Activated CD4-positive, alpha-beta T cell treated with anti-CD3 and anti-CD28 coated beads, Interleukin-2, amount 10 ng/mL, durations not matched to agents 7 days and 5 days (primary cell): ENCODE measurements around the gene RPRD1B. TPM values are rescaled to one million over a fixed set of nuclear protein-coding genes. Genes with fewer than 3 reads are reported as not detected.

ENCODE experiments used
- CTCF ChIA-PET: fragments of 350-600 bp; sonication (Branson Sonifier 250); formaldehyde crosslinking; loops from one replicate; lab custom pipeline; 2021; ENCODE audit warnings: antibody characterized with exemption; lab: Charles Lee
- POLR2A ChIA-PET: fragments of 350-600 bp; sonication (Branson Sonifier 250); formaldehyde crosslinking; loops from one replicate; lab custom pipeline; 2021; ENCODE audit warnings: antibody characterized with exemption; lab: Charles Lee
- DNase-seq: peaks from one replicate; pipeline ENCODE4 v3.0.0-alpha.2; 2020
- H3K27ac Mint-ChIP-seq: one replicate; pipeline ENCODE4 v1.8.0; 2021; ENCODE audit warnings: mild to moderate bottlenecking, moderate library complexity, mixed read lengths
- H3K27me3 Mint-ChIP-seq: one replicate; pipeline ENCODE4 v1.8.0; 2021; ENCODE audit warnings: mixed read lengths
- H3K36me3 Mint-ChIP-seq: one replicate; pipeline ENCODE4 v1.8.0; 2021; ENCODE audit warnings: low read depth, mixed read lengths
- H3K4me1 Mint-ChIP-seq: one replicate; pipeline ENCODE4 v1.8.0; 2021; ENCODE audit warnings: mixed read lengths
- H3K4me3 Mint-ChIP-seq: one replicate; pipeline ENCODE4 v1.8.0; 2021; ENCODE audit warnings: mild to moderate bottlenecking, moderate library complexity, mixed read lengths
- H3K9me3 Mint-ChIP-seq: one replicate; pipeline ENCODE4 v1.8.0; 2021; ENCODE audit warnings: mixed read lengths
- total RNA-seq, 2 experiments: library from RNA; stranded (reverse); gene quantifications; one replicate each; pipeline ENCODE4 v1.2.3, GENCODE V29; 2021

Gene RPRD1B
- total RNA-seq, 2 experiments from 2014 or later = 35.9 to 37.0 TPM

DNA sequence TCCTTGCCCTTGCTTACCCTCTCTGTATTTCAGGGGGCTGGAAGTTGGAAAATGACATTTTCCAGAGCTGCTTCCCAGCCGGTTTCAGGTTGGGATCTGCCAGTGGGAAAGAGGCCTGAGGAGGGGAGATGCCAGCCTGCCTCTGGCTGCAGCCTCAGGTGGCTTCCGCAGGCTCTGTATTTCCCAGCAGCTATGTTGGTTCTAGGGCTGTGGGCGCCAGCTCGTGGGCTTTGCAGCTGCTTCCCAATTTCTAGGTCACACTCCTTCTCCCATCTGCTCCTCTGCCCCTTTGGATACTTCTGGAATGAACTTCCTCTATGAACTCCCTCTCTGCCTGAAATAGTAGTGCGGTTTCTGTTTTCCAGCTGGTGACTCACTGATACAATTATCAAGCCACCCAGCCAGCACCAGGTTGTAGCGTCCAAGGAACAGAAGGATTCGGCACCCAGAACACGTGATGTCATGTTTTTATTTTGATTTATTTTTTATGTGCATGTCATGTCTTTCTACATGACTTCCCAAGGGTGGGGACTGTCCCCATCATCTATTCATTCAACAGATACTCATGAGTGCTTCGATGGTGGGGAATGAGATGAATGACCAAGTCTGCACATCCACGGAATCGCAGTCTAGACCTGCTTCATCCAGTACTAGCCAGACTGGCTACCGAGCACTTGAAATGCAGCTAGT lies 93.5 kb downstream of the RPRD1B start:
- ChIA-PET CTCF (no interaction called here), POLR2A (no interaction called here)
- H3K27ac Mint-ChIP-seq = no peak overlapping the region
- no peak for DNase-seq
- no peaks in the 10 kb centered on the region for H3K36me3 Mint-ChIP-seq
- peaks cover 6% of the 10 kb centered on the region for H3K4me1 Mint-ChIP-seq
- H3K27me3 Mint-ChIP-seq = no peaks in the 10 kb centered on the region
- no peak overlapping the region for H3K4me3 Mint-ChIP-seq
- H3K9me3 Mint-ChIP-seq = no peaks in the 10 kb centered on the region

GRCh38 chr20:38127920-38128528 lies 94.5 kb downstream of the RPRD1B start:
- Mint-ChIP-seq H3K27me3 (no peaks in the 10 kb centered on the region), H3K27ac (no peak overlapping the region), H3K4me1 (peaks cover 4% of the 10 kb centered on the region), H3K36me3 (no peaks in the 10 kb centered on the region), H3K9me3 (no peaks in the 10 kb centered on the region), H3K4me3 (no peak overlapping the region)
- ChIA-PET POLR2A (no interaction called here), CTCF (interaction anchor here (0.8 to 0.9 kb wide), 2 partner anchors 14 to 16 kb away, joined by 3 read pairs; no protein-coding TSS in a partner anchor)
- DNase-seq = no peak

GRCh38 chr20:38128691-38129090 lies 95.1 kb downstream of the RPRD1B start:
- CTCF ChIA-PET = interaction anchor here (0.8 to 0.9 kb wide), 2 partner anchors 15 to 16 kb away, joined by 3 read pairs; no protein-coding TSS in a partner anchor
- Mint-ChIP-seq H3K27ac (no peak overlapping the region), H3K27me3 (no peaks in the 10 kb centered on the region), H3K4me3 (no peak overlapping the region), H3K4me1 (no peaks in the 10 kb centered on the region), H3K36me3 (no peaks in the 10 kb centered on the region), H3K9me3 (no peaks in the 10 kb centered on the region)
- POLR2A ChIA-PET = no interaction called here
- no peak for DNase-seq

GRCh38 chr20:38129248-38129865 lies 95.8 kb downstream of the RPRD1B start:
- DNase-seq = no peak
- no peaks in the 10 kb centered on the region for H3K36me3 Mint-ChIP-seq
- no peak overlapping the region for H3K4me3 Mint-ChIP-seq
- no peak overlapping the region for H3K27ac Mint-ChIP-seq
- no peaks in the 10 kb centered on the region for H3K27me3 Mint-ChIP-seq
- no peaks in the 10 kb centered on the region for H3K9me3 Mint-ChIP-seq
- H3K4me1 Mint-ChIP-seq = peaks cover 1% of the 10 kb centered on the region
- ChIA-PET CTCF (interaction anchor here (0.9 kb wide), 1 partner anchor 15 kb away, joined by 3 read pairs; no protein-coding TSS in a partner anchor), POLR2A (no interaction called here)

DNA sequence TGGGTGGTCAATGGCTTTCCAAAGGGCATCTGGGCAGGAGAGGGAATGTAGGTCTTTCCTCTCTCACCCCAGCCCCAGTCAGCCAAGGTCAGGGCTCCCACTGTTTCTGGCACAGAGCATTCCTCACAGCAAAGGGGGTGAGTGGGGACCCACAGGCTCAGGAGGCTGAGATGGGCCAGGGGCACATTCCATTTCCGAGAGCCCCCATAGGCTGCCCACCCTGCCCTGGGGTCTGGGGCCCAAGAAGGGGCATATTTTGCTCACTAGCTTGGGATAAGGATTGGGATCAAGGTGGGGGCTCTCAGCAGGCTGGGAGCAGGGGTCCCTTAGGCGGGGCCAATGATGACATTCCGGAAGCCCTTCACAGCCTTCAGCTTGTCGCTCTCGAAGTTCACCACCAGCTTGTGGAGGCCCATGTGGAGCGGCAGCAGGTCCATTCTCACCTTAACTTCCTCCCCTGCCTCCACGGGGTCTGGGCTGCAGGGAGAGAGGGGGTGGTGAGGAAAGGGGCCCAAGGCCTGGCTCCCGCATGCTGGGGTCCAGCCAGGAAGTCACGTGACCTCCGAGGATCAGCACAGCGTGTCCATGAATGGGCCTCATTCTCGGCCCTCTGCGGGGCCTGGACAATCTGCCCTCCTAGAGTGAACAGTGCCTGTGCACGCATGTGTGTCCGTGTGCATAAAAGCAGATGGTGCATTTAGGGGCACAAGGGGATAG lies 96.5 kb downstream of the RPRD1B start:
- H3K9me3 Mint-ChIP-seq = no peaks in the 10 kb centered on the region
- no peaks in the 10 kb centered on the region for H3K27me3 Mint-ChIP-seq
- POLR2A ChIA-PET = no interaction called here
- H3K27ac Mint-ChIP-seq = no peak overlapping the region
- no peak overlapping the region for H3K4me3 Mint-ChIP-seq
- CTCF ChIA-PET = no interaction called here
- no peak for DNase-seq
- peaks cover 7% of the 10 kb centered on the region for H3K4me1 Mint-ChIP-seq
- H3K36me3 Mint-ChIP-seq = no peaks in the 10 kb centered on the region

DNA sequence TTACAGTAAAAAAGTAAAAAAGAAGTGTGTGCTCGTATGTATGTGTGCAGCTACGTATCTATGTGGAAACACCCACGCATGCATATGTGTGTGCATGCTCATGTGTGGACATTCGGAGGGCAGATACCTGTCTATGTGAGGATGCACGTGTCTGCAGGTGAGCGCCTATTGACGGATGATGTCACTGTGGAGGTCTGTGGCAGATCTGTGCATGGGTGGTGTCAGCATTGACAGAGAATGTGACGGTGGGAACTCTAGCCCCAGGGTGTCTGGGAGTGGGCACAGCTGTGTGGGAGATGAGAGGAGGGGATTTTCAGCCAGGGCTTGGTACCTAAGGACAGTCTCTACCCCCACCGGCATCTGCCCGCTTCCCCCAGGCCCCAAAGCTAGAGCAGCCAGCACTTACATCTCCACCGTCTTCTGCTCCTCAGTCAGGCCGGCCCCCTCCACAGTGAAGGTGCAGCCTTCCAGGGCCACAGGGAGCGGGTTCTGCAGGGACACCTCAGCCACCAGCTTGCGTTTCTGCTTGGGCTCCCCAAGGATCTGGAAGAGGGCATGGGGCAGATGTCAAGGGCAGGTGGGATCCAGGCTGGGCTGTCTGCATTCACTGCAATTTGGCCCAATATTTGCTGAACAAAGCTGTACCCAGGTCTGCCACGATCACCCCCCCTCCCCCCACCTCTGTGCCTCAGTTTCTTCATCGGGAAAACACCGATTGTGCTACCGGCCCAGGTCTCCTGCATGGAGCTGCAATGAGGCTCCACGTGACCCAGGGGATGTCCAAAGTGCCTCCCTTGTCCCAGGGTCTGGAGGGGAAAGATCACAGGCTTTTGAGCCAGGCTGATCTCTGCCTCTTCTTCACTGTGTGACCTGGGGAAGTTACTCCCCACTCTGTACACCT lies 97.4 kb downstream of the RPRD1B start:
- CTCF ChIA-PET = interaction anchor here (0.7 kb wide), 1 partner anchor 14 kb away, joined by 4 read pairs; no protein-coding TSS in a partner anchor
- H3K4me1 Mint-ChIP-seq = peaks cover 7% of the 10 kb centered on the region
- POLR2A ChIA-PET = no interaction called here
- DNase-seq = no peak
- no peak overlapping the region for H3K4me3 Mint-ChIP-seq
- no peaks in the 10 kb centered on the region for H3K36me3 Mint-ChIP-seq
- no peaks in the 10 kb centered on the region for H3K9me3 Mint-ChIP-seq
- H3K27ac Mint-ChIP-seq = no peak overlapping the region
- no peaks in the 10 kb centered on the region for H3K27me3 Mint-ChIP-seq

- no peaks in the 10 kb centered on the region for H3K9me3 Mint-ChIP-seq
- CTCF ChIA-PET = interaction anchor here (0.7 kb wide), 1 partner anchor 14 kb away, joined by 4 read pairs; no protein-coding TSS in a partner anchor
- peaks cover 7% of the 10 kb centered on the region for H3K4me1 Mint-ChIP-seq
- POLR2A ChIA-PET = no interaction called here
- no peak for DNase-seq
- H3K27me3 Mint-ChIP-seq = no peaks in the 10 kb centered on the region
- no peaks in the 10 kb centered on the region for H3K36me3 Mint-ChIP-seq
- H3K27ac Mint-ChIP-seq = no peak overlapping the region
- no peak overlapping the region for H3K4me3 Mint-ChIP-seq
Measured at GRCh38 chr20:38131588-38132121, 98.1 kb downstream of the RPRD1B start.

GRCh38 chr20:38132156-38132909 lies 98.8 kb downstream of the RPRD1B start:
- H3K36me3 Mint-ChIP-seq = no peaks in the 10 kb centered on the region
- CTCF ChIA-PET = no interaction called here
- no peaks in the 10 kb centered on the region for H3K9me3 Mint-ChIP-seq
- POLR2A ChIA-PET = no interaction called here
- peaks cover 7% of the 10 kb centered on the region for H3K4me1 Mint-ChIP-seq
- no peak overlapping the region for H3K27ac Mint-ChIP-seq
- no peak overlapping the region for H3K4me3 Mint-ChIP-seq
- no peak for DNase-seq
- H3K27me3 Mint-ChIP-seq = no peaks in the 10 kb centered on the region

DNA sequence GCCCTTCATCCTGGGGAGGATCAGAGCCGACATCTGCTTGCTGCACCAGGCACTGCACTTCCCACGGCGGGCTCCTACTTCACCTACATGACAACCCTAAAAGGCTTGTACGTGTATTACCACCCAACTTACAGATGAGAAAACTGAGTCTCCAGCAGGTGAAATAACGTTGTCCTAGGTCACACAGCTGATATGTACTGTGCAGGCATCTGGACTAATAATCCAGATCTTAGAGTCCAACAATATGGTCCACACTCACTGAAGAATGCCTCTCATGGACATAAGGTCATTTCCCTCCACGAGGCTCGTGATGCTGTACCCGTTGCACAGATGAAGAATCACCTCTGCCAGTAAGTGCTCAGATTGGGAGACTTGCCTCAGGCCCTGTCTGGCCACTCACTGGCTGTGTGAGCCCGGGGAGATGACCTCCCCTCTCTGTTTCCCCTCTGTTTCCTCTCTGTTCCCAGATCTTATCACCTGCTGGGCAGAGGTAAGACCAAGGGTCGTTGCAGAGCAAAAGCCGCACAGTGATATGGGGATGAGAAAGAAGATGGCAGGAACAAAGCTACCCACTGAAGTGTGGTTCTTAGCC lies 99.5 kb downstream of the RPRD1B start:
- DNase-seq = no peak
- Mint-ChIP-seq H3K4me1 (peaks cover 7% of the 10 kb centered on the region), H3K27me3 (no peaks in the 10 kb centered on the region), H3K9me3 (no peaks in the 10 kb centered on the region), H3K36me3 (no peaks in the 10 kb centered on the region), H3K27ac (no peak overlapping the region), H3K4me3 (no peak overlapping the region)
- ChIA-PET POLR2A (no interaction called here), CTCF (no interaction called here)

GRCh38 chr20:38133680-38134426 lies 100.3 kb downstream of the RPRD1B start:
- DNase-seq = no peak
- POLR2A ChIA-PET = no interaction called here
- Mint-ChIP-seq H3K9me3 (no peaks in the 10 kb centered on the region), H3K27me3 (no peaks in the 10 kb centered on the region), H3K36me3 (no peaks in the 10 kb centered on the region), H3K4me1 (peaks cover 7% of the 10 kb centered on the region), H3K4me3 (no peak overlapping the region), H3K27ac (no peak overlapping the region)
- CTCF ChIA-PET = no interaction called here
